Dedifferentiated amniotic fluid mesenchymal stem cell (primary cell): Measurements from ENCODE around the gene CHFR.
A peak's percentile ranks its signal among the peaks of the same experiment; 100 is the strongest.
"Not testable (repeated sequence)": the region's sequence is repeated elsewhere in the genome, so short reads cannot be mapped to it uniquely, and the experiment has no call there.

Experiments
- DNase-seq: peaks from one replicate; pipeline ENCODE4 v3.0.0-alpha.2; 2016; ENCODE audit errors: extremely low spot score

The CHFR gene

DNA sequence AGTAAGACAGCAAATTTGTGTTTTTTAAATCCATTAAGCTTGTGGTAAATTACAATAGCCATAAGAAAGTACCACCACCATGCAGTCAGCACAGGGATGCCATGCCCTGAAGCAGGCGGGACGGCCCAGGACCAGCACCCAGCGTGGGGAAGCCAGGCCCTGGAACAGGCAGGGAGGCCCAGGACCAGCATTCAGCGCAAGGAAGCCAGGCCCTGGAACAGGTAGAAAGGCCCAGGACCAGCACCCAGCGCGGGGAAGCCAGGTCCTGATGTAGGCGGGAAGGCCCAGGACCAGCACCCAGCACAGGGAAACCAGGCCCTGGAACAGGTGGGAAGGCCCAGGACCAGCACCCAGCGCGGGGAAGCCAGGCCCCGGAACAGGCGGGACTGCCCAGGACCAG lies 13.2 kb downstream of the CHFR start:
- DNase-seq = no peak

GRCh38 chr12:132873724-132874123 lies 13.7 kb downstream of the CHFR start:
- no peak for DNase-seq

DNA sequence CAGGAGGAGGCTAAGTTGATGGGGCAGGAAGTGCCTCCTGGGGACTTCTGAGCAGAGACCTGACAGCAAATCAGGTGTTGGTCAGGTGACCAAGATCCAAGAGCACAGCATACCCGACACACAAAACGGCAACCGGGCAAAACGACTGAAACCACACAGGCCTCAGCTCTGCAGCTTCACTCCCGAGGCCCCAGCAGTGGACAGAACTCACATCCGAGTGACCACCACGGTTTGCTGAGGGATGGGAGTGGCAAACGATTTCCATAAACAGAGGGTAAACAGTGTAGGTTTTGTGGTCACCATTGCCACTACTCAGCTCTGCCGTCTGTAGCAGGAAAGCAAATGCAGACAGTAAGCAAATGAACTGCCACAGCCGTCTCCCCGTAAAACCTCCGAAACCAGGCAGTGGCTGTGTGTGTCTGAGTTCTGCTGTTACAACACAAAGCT lies 14.4 kb downstream of the CHFR start:
- no peak for DNase-seq

DNA sequence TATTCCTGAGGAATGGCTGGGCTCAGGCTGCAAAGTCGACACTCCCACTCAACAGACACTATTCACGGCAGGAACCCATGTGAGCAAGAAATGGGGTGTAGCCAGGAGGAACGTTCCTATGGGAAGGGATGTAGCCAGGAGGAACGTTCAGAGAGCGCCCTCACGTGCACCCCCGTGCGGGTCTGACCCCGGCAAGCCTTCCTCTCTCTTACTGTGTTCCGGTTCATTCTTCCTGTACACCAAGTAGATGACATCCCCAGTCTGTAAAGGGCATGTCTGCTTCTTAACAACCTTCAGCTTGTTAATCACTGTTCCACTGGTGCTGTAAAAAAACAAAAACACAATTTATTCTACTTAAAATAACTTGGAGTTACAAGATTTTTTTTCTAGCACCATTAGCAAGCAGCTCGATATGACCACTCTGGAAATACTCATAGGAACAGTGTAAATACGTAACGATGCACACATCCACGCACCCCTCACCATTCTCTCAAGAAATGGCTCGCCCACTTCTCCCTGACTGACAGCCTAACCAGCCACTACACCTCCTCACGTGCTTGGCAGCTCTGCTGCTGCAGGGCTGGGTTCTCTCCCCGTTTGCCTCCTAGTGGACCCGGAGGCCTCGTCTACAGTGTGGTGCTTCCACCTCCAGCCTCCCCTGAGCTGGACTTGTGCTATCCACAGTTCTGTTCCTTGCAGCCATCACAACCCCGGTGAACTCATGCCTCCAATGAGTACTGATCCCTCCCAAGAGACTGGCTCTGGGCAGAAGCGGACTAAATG lies 15.1 kb downstream of the CHFR start:
- DNase-seq = no peak

- no peak for DNase-seq
Measured at GRCh38 chr12:132869551-132869950, 17.9 kb downstream of the CHFR start.

- DNase-seq = peak; percentile 26
Measured at GRCh38 chr12:132866251-132866828, 21.1 kb downstream of the CHFR start.

DNA sequence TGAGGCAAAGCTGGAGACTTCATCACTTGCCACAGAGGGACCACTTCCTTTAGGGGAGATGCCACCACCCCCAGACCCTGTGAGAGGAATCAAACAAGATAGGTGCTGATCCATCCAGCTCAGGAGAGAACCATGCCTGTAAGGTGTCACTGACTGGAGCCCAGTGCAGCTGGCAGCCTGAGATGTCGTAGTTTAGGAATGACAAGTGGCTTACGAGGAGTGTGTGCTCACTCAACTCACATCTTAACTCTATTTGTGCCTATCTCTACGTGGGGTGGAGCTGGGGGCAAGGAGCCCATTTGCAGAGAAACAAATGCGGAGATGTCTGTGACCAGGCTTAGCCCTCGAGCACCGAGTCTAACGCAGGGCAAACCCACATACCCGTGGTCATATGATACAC lies 25.8 kb downstream of the CHFR start:
- DNase-seq = no peak

DNA sequence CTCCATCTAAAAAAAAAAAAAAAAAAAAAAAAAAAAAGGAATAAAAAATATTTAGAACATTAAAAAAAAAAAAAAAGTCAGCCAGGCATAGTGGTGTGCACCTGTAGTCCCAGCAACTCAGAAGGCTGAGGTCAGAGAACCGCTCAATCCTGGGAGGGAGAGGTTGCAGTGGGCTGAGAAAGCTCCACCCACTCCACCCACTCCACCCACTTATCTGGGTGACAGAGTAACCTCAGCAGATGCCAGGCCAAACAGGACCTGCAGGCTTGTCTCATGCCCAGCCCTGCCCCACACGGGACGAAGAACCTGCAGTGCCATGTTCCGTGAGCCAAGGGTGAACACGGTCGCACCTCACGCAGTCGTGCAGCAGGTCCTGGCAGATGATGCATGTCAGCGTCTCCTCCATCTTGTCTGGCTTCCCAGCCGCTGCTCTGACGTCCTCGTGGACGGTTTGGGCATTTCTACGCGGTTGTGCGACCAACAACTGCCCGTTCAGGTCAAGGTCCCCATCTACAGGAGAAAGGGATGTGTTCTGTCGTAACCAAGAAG lies 28.6 kb downstream of the CHFR start:
- no peak for DNase-seq

GRCh38 chr12:132857019-132857418 lies 30.4 kb downstream of the CHFR start:
- not testable (repeated sequence) for DNase-seq

GRCh38 chr12:132856581-132856980 lies 30.8 kb downstream of the CHFR start:
- no peak for DNase-seq

DNA sequence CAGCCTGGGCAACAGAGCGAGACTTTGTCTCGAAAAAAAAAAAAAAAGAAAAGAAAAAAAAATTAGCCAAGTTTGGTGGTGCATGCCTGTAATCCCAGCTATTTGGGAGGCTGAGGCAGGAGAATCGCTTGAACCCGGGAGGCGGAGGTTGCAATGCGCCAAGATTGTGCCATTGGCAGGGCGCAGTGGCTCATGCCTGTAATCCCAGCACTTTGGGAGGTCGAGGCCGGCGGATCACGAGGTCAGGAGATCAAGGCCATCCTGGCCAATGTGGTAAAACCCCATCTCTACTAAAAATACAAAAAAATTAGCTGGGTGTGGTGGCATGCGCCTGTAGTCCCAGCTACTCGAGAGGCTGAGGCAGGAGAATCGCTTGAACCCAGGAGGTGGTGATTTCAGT lies 32.2 kb downstream of the CHFR start:
- not testable (repeated sequence) for DNase-seq

DNA sequence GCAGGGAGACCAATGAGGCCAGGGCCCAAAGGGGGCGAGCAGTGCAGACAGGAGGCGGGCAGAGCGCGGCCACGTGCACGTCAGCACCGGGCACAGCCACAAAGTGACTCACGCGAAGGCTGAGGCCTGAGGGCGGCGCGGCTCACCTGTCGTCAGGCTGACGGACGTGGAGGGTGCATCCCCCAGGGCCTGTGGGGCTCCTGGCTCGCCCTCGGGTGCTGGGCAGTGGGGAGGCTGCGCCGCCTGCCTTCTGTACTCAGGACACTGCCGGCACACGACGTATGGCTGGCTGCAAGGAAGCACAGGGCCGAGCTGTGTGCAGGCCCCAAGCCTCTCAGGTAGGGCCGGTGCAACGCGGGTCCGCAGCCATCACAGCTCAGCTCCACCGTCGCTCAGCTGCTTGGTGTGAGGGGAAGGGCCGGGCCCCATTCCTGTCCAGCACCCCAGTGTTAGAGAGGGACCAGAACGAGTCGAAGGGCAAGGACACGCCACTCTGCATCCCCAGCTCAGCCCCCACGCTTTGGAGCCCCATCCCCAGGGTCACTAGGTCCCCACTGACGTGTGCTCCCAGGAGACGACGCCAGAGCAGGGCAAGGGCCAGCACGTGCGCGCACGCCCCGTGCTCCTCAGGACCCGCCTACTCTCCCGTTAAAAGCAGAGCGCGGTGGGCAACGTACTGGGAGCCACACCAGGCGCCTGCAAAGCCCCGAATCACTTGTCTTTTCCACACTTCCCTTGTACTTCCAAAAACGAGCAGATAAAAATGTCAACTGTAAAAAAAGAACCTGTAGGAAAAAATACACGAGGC lies 33.9 kb downstream of the CHFR start:
- DNase-seq = no peak

DNA sequence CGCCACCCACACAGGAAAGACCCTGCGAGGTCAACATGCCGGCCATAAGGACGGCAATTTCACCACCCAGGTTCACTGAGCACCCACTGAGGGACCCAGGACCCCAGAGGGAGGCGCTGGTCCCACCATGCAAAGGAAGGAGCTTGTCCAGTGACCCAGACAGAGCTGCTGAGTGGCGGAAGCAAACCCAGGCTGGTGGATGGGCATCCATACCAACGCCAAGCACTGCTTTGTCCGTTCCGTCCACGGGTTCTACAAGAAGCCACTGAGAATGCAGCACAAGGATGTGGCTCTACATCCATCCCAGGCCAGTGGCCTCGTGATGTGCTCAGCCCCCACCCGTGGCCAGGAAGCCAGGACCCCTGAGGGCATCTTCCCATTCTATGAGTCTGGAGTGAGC lies 34.9 kb downstream of the CHFR start:
- no peak for DNase-seq

- no peak for DNase-seq
Measured at GRCh38 chr12:132851465-132851864, 35.9 kb downstream of the CHFR start.

DNA sequence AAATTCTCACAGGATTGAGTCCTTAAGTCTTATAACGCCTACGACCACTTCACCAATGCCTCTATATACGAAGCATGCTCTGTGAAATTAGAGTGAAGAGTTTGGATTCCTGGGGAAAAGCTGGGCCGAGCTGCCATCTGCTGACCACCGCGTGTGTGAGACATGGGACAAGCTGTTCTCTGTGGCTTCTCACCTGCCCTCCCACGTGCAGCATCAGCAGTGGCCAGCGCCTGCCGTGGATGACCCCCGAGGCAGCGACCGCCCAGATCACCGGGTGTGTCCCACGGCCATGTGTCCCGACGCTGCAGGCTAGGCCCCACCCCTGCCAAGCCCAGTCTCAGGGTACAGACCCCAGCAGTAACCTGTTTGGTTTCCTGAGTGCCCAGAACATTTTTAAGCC lies 37.1 kb downstream of the CHFR start:
- DNase-seq = no peak

- DNase-seq = no peak
Measured at GRCh38 chr12:132848521-132848920, 38.9 kb downstream of the CHFR start.

GRCh38 chr12:132847363-132848356 lies 39.7 kb downstream of the CHFR start:
- no peak for DNase-seq

- DNase-seq = not testable (repeated sequence)
Measured at GRCh38 chr12:132844681-132845080, 42.7 kb downstream of the CHFR start.

GRCh38 chr12:132842449-132843045 lies 44.9 kb downstream of the CHFR start:
- DNase-seq = no peak

DNA sequence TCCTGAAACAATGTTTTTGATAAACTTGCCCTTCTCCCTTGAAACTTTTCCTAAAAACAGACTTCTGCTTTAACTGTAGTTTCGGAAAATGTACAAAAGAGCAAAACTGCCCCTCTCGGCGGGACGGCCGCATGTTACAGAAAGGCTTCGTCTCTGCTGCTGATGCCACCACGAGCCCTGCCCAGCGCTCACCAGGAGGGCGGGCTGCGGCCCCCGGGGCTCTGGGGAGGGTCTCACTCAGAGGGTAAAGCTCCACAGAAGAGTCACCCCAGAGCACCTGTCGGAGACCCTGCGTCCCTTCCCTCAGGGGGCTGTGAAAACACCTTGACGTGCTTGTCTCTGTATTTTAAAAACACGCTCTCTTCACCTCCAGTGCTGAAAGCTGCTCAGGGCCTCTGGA lies 46.3 kb downstream of the CHFR start:
- no peak for DNase-seq

DNA sequence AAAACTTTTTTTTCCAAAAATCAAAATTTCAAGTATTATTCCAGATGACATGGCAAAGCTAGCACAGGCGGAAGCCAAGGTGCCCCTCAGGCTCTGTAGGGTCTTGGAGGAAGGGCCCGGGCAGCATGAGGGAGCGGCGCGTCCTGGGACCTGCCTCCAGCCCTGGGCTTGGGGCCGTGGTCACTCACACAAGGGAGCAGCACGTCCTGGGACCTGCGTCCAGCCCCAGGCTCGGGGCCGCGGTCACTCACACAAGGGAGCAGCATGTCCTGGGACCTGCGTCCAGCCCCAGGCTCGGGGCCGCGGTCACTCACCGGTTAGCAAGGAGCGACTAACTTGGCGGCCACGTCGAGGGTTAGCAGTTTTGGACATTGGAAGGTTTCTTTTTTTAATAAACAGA lies 46.9 kb downstream of the CHFR start:
- no peak for DNase-seq
